CD4-positive, alpha-beta T cell (primary cell): ENCODE results near the gene TRUB2. TPM values are rescaled to one million over a fixed set of nuclear protein-coding genes. Genes with fewer than 3 reads are reported as not detected.
A peak's percentile ranks its signal among the peaks of the same experiment; 100 is the strongest.

Source experiments
- ATAC-seq: fragments of 200-7000 bp; cut with Tn5 transposase; one replicate; pipeline ENCODE4 v1.10.0; 2022; ENCODE audit warnings: mild to moderate bottlenecking; ENCODE audit not compliant: poor library complexity
- CTCF ChIA-PET: fragments of 350-600 bp; sonication (Branson Sonifier 250); formaldehyde crosslinking; loops from one replicate; lab custom pipeline; 2021; ENCODE audit warnings: antibody characterized with exemption, inconsistent platforms; lab: Charles Lee
- POLR2A ChIA-PET: fragments of 350-600 bp; sonication (Branson Sonifier 250); formaldehyde crosslinking; loops from one replicate; lab custom pipeline; 2021; ENCODE audit warnings: antibody characterized with exemption, inconsistent platforms; lab: Charles Lee
- DNase-seq, 14 experiments: peaks; one replicate each; pipeline ENCODE4 v3.0.0-alpha.2; 2013 to 2020; ENCODE audit warnings: mixed read lengths in 2 of 14
- H3K27ac ChIP-seq, 2 donors: one replicate each; pipeline versions ENCODE4 v1.5.1 to v1.7.0; 2013; ENCODE audit warnings: low read length in 2 of 2, low read depth in 1 of 2, mild to moderate bottlenecking in 1 of 2
- H3K27me3 ChIP-seq, 2 experiments: 1 replicate in 1 of 2; 2 replicates in 1 of 2; pipeline versions ENCODE4 v1.6.1 to v1.7.0; 2013; ENCODE audit warnings: low read length in 2 of 2, control low read depth in 1 of 2, mild to moderate bottlenecking in 1 of 2, moderate library complexity in 1 of 2; ENCODE audit not compliant: insufficient read depth in 2 of 2, control insufficient read depth in 1 of 2
- H3K36me3 ChIP-seq: one replicate; pipeline ENCODE4 v1.6.1; 2013; ENCODE audit warnings: low read length, control low read depth; ENCODE audit not compliant: insufficient read depth
- H3K4me1 ChIP-seq: one replicate; pipeline ENCODE4 v1.6.1; 2013; ENCODE audit warnings: low read length, control low read depth; ENCODE audit not compliant: insufficient read depth
- H3K4me3 ChIP-seq: one replicate; pipeline ENCODE4 v1.5.1; 2013; ENCODE audit warnings: mild to moderate bottlenecking, low read length, moderate library complexity
- H3K9me3 ChIP-seq, 2 experiments: 1 replicate in 1 of 2; 2 replicates in 1 of 2; pipeline versions ENCODE4 v1.6.1 to v1.7.0; 2013; ENCODE audit warnings: low read length in 2 of 2, mild to moderate bottlenecking in 2 of 2, control low read depth in 1 of 2, moderate library complexity in 1 of 2; ENCODE audit not compliant: control insufficient read depth in 1 of 2, insufficient read depth in 1 of 2
- H3K27ac Mint-ChIP-seq: one replicate; pipeline ENCODE4 v1.8.0; 2020; ENCODE audit warnings: mixed read lengths
- H3K27me3 Mint-ChIP-seq: one replicate; pipeline ENCODE4 v1.8.0; 2021; ENCODE audit warnings: mixed read lengths
- H3K36me3 Mint-ChIP-seq: one replicate; pipeline ENCODE4 v1.8.0; 2021; ENCODE audit warnings: low read depth, mixed read lengths
- H3K4me1 Mint-ChIP-seq: one replicate; pipeline ENCODE4 v1.8.0; 2021; ENCODE audit warnings: low read depth, mixed read lengths
- H3K4me3 Mint-ChIP-seq: one replicate; pipeline ENCODE4 v1.8.0; 2020; ENCODE audit warnings: mild to moderate bottlenecking, mixed read lengths
- H3K9me3 Mint-ChIP-seq: one replicate; pipeline ENCODE4 v1.8.0; 2020; ENCODE audit warnings: mixed read lengths
- CTCF ChIP-seq: fragments of 200-600 bp; IDR thresholded peaks from one replicate; pipeline ENCODE4 v1.8.0; 2022; ENCODE audit warnings: antibody characterized with exemption, mild to moderate bottlenecking
- intact Hi-C, 2 experiments: fragments of 100-400 bp; cut with DNase I in 1 of 2; cut with micrococcal nuclease in 1 of 2; formaldehyde crosslinking; loops; one replicate each; pipeline versions ENCODE4 v1.15.1 to v1.9.0; 2023 to 2025; cut with DNase I, micrococcal nuclease
- total RNA-seq, 174 experiments: library from RNA in 2 of 174; stranded (reverse) in 2 of 174; gene quantifications; one replicate each; pipeline ENCODE4 v1.2.3 and lab custom pipeline; 2021 to 2026

The TRUB2 gene
- total RNA-seq, 2 experiments from 2014 or later: 4.8 to 6.5 TPM

DNA sequence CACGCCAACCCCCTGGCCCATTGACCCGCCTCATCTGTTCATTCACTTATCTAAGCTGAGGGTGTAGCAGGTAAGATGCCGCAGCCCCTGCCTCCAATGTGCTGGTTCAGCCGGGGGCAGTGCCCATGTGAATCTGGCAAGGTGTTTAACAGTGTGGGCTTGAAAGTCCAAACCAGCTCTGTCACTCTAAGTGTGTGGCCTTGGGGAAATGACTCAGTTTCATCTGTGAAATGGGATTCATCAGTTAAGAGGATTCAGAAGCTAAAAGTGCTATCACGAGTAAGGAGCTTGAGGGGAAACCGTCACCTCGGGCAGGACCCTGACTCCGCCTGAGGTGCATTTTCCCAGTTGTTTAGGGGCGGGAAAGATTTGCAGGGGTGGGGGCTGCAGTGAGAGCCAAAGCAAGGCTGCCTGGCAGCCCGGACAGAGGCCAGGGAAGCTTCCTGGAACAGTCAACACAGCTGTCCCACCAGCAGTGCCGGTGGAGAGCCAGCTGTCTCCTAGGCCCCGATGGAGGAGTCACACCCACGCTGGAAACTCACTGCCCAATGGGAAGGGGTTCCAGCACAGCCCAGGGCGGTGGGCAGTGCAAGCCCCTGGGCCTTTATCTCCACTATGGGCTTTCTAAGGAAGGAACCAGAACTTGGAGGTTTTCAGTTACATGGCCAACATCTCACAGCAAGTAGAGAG, 39.2 kb upstream of the TRUB2 start:
- H3K9me3 ChIP-seq: no peaks in the 10 kb centered on the region
- Mint-ChIP-seq H3K4me3 (peak overlapping the region; percentile 82), H3K36me3 (peaks cover 7% of the 10 kb centered on the region), H3K4me1 (peaks cover 14% of the 10 kb centered on the region), H3K9me3 (no peaks in the 10 kb centered on the region), H3K27ac (peak overlapping the region; percentile 30), H3K27me3 (no peaks in the 10 kb centered on the region)
- ATAC-seq (no peak), DNase-seq (peak in 1 of 14 experiments; percentile 15)
- peak overlapping the region; percentile 59 for H3K4me3 ChIP-seq
- no peak for TF ChIP-seq CTCF
- intact Hi-C loops: loop anchor here in 1 of 2 experiments (5.0 kb wide), 1 partner anchor 64 kb away; no protein-coding TSS in a partner anchor
- no peak overlapping the region for H3K27ac ChIP-seq
- peaks cover 23% of the 10 kb centered on the region for H3K4me1 ChIP-seq
- no peaks in the 10 kb centered on the region for H3K27me3 ChIP-seq
- CTCF ChIA-PET: interaction anchor here (0.7 to 2.8 kb wide), 17 partner anchors 10 to 204 kb away, joined by 3 to 27 read pairs (median 5); partner anchors contain the start of genes CERCAM, ODF2, SLC27A4 and URM1
- no peaks in the 10 kb centered on the region for H3K36me3 ChIP-seq
- POLR2A ChIA-PET: interaction anchor here (1.5 to 3.2 kb wide), 3 partner anchors 10 to 144 kb away, joined by 5 to 30 read pairs (median 8); partner anchors contain the start of gene URM1

DNA sequence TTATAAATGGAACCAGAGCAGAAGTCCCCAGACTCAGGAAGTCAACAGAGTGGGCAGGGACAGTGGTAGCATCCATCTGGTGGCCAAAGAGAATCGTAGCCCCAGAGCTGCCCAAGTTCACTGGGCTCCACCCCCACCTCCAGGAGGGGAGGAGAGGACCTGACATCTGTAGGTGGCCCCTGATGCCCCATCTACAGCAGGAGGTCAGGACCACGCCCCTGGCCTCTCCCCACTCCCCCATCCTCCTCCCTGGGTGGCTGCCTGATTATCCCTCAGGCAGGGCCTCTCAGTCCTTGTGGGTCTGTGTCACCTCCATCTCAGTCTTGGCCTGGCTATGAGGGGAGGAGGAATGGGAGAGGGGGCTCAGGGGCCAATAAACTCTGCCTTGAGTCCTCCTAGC, 38.6 kb upstream of the TRUB2 start:
- DNase-seq (peak in 1 of 14 experiments; percentile 16), ATAC-seq (no peak)
- H3K27me3 ChIP-seq: no peaks in the 10 kb centered on the region
- H3K4me3 ChIP-seq: no peak overlapping the region
- intact Hi-C loops: loop anchor here in 1 of 2 experiments (5.0 kb wide), 1 partner anchor 64 kb away; no protein-coding TSS in a partner anchor
- no peak for TF ChIP-seq CTCF
- no peak overlapping the region for H3K27ac ChIP-seq
- ChIA-PET POLR2A (interaction anchor here (3.2 kb wide), 1 partner anchor 10 kb away, joined by 30 read pairs; the partner anchor contains the start of gene URM1), CTCF (interaction anchor here (2.8 kb wide), 1 partner anchor 19 kb away, joined by 13 read pairs; no protein-coding TSS in a partner anchor)
- H3K4me3 Mint-ChIP-seq: no peak overlapping the region
- peaks cover 23% of the 10 kb centered on the region for H3K4me1 ChIP-seq
- H3K27ac Mint-ChIP-seq: no peak overlapping the region
- peaks cover 14% of the 10 kb centered on the region for H3K4me1 Mint-ChIP-seq
- peaks cover 12% of the 10 kb centered on the region for H3K36me3 Mint-ChIP-seq
- no peaks in the 10 kb centered on the region for H3K9me3 Mint-ChIP-seq
- H3K9me3 ChIP-seq: no peaks in the 10 kb centered on the region
- no peaks in the 10 kb centered on the region for H3K27me3 Mint-ChIP-seq
- H3K36me3 ChIP-seq: peaks cover 4% of the 10 kb centered on the region

- CTCF ChIA-PET: interaction anchor here (0.6 kb wide), 1 partner anchor 54 kb away, joined by 5 read pairs; no protein-coding TSS in a partner anchor
- intact Hi-C loops: no loop called here
Observed at GRCh38 chr9:128358861-128359260, 36.6 kb upstream of the TRUB2 start.

More at GRCh38 chr9:128358861-128359260, 36.6 kb upstream of the TRUB2 start:
- H3K36me3 ChIP-seq: peaks cover 14% of the 10 kb centered on the region
- no peak overlapping the region for H3K4me3 Mint-ChIP-seq
- H3K4me3 ChIP-seq: no peak overlapping the region
- H3K27me3 Mint-ChIP-seq: no peaks in the 10 kb centered on the region
- H3K27me3 ChIP-seq: no peaks in the 10 kb centered on the region
- DNase-seq: no peak
- ATAC-seq: no peak
- H3K36me3 Mint-ChIP-seq: peaks cover 19% of the 10 kb centered on the region
- POLR2A ChIA-PET: no interaction called here
- H3K27ac Mint-ChIP-seq: no peak overlapping the region
- peaks cover 13% of the 10 kb centered on the region for H3K4me1 ChIP-seq
- H3K27ac ChIP-seq: no peak overlapping the region
- no peaks in the 10 kb centered on the region for H3K9me3 ChIP-seq
- H3K9me3 Mint-ChIP-seq: no peaks in the 10 kb centered on the region
- TF ChIP-seq CTCF: no peak
- peaks cover 8% of the 10 kb centered on the region for H3K4me1 Mint-ChIP-seq
